GM21390 (cell line): ENCODE results near the gene C6orf52.

ENCODE experiments used
- ATAC-seq: cut with Tn5 transposase; IDR thresholded peaks from one replicate; pipeline ENCODE4 v1.9.1; 2021; ENCODE audit not compliant: unreplicated experiment

C6orf52 gene

GRCh38 chr6:10658910-10659698, 35.3 kb downstream of the C6orf52 start:
- no peak for ATAC-seq

- ATAC-seq, result no peak
These were observed 38.8 kb downstream of the C6orf52 start for GRCh38 chr6:10655508-10656055.

- ATAC-seq, result no peak
These were observed 50.2 kb downstream of the C6orf52 start for GRCh38 chr6:10644225-10644624.

- ATAC-seq, result peak; percentile 84
These were observed 51.2 kb downstream of the C6orf52 start for GRCh38 chr6:10643201-10643651.

GRCh38 chr6:10641528-10641927, 52.9 kb downstream of the C6orf52 start:
- ATAC-seq, result no peak

- ATAC-seq, result no peak
These were observed 54.0 kb downstream of the C6orf52 start for GRCh38 chr6:10640412-10640811.

GRCh38 chr6:10633216-10633615, 61.2 kb downstream of the C6orf52 start:
- peak; percentile 93 for ATAC-seq

GRCh38 chr6:10630178-10630577, 64.2 kb downstream of the C6orf52 start:
- no peak for ATAC-seq

GRCh38 chr6:10627800-10628199, 66.6 kb downstream of the C6orf52 start:
- no peak for ATAC-seq

GRCh38 chr6:10626154-10626741, 68.2 kb downstream of the C6orf52 start:
- ATAC-seq, result no peak

GRCh38 chr6:10624836-10625235, 69.6 kb downstream of the C6orf52 start:
- no peak for ATAC-seq

GRCh38 chr6:10621847-10622246, 72.6 kb downstream of the C6orf52 start:
- ATAC-seq, result no peak
